Activated naive CD4-positive, alpha-beta T cell treated with anti-CD3 and anti-CD28 coated beads, Interleukin-2, amount 10 ng/mL, durations not matched to agents 7 days and 5 days (primary cell): ENCODE data around the gene TNRC6C.
A peak's percentile ranks its signal among the peaks of the same experiment; 100 is the strongest.

Experiments used
- CTCF ChIA-PET: fragments of 350-600 bp; sonication (Branson Sonifier 250); formaldehyde crosslinking; loops from one replicate; lab custom pipeline; 2021; ENCODE audit warnings: antibody characterized with exemption; lab: Charles Lee
- DNase-seq: peaks from one replicate; pipeline ENCODE4 v3.0.0-alpha.2; 2020
- H3K27ac Mint-ChIP-seq: one replicate; pipeline ENCODE4 v1.8.0; 2021; ENCODE audit warnings: mild to moderate bottlenecking, moderate library complexity, mixed read lengths
- H3K27me3 Mint-ChIP-seq: one replicate; pipeline ENCODE4 v1.8.0; 2021; ENCODE audit warnings: mild to moderate bottlenecking, mixed read lengths
- H3K36me3 Mint-ChIP-seq: one replicate; pipeline ENCODE4 v1.8.0; 2021; ENCODE audit warnings: mixed read lengths
- H3K4me1 Mint-ChIP-seq: one replicate; pipeline ENCODE4 v1.8.0; 2021; ENCODE audit warnings: mixed read lengths
- H3K4me3 Mint-ChIP-seq: one replicate; pipeline ENCODE4 v1.8.0; 2021; ENCODE audit warnings: mild to moderate bottlenecking, moderate library complexity, mixed read lengths
- H3K9me3 Mint-ChIP-seq: one replicate; pipeline ENCODE4 v1.8.0; 2021; ENCODE audit warnings: mixed read lengths

Gene TNRC6C

DNA sequence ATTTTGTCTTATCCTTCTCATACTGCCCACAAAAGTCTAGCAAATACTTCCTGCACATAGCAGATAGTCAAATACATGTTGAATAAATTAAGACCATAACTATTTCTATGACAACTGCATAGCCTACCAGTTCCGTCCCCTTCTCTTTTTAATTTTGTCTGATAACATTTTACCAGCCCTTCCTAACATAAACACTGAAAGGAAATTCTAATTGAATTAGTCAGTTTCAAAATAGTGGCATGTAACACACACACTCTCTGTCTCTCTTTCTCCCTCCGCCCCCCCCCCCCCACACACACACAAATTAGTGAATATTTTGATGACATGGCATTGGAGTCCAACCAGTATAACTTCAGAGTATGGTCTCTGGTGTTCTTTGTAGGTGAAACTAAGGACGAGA, 41.8 kb downstream of the TNRC6C start:
- peaks cover 2% of the 10 kb centered on the region for H3K4me1 Mint-ChIP-seq
- peaks cover 13% of the 10 kb centered on the region for H3K36me3 Mint-ChIP-seq
- CTCF ChIA-PET: no interaction called here
- no peak overlapping the region for H3K27ac Mint-ChIP-seq
- no peak for DNase-seq
- H3K9me3 Mint-ChIP-seq: no peaks in the 10 kb centered on the region
- H3K27me3 Mint-ChIP-seq: no peaks in the 10 kb centered on the region
- H3K4me3 Mint-ChIP-seq: no peak overlapping the region

DNA sequence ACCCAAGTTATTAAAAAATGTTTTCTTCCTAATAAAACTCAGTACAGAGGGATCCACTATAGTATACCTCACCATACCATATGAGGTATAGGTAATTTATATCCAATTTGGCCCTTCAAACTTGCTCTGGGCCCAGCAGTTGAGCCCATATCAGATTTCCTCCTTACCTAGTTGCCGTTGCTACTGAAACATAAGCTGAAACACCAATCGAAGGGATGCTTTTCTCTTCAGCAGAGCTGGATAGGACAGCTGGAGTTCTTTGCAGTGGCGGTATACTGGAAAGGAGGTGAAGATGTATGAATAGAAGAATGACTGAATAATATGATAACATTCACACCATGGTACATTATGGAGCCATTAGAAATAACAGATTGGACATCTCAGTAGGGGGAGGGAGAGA, 42.7 kb downstream of the TNRC6C start:
- H3K4me3 Mint-ChIP-seq: no peak overlapping the region
- DNase-seq: no peak
- H3K4me1 Mint-ChIP-seq: peaks cover 2% of the 10 kb centered on the region
- CTCF ChIA-PET: interaction anchor here (1.0 kb wide), 1 partner anchor 227 kb away, joined by 3 read pairs; no protein-coding TSS in a partner anchor
- peaks cover 15% of the 10 kb centered on the region for H3K36me3 Mint-ChIP-seq
- H3K9me3 Mint-ChIP-seq: no peaks in the 10 kb centered on the region
- no peaks in the 10 kb centered on the region for H3K27me3 Mint-ChIP-seq
- no peak overlapping the region for H3K27ac Mint-ChIP-seq

DNA sequence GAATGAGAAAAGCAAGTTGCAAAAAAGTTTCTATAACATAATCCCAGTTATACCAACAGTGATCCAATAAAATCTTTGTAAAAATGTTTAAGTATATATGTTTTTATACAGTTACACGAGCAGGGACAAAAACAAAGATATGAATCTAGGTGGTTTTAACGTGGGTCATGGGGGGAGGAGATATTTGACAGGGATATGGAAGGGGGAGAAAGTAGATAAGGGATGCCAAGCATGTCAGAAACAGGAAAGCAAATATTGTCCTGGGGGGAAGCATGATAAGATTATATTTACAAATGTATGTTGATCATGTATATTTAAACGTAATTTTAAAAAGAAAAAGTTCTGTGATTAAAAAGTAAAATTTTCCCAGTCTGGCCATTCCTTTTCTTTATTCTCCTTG, 43.1 kb downstream of the TNRC6C start:
- Mint-ChIP-seq H3K36me3 (peaks cover 18% of the 10 kb centered on the region), H3K4me3 (no peak overlapping the region), H3K9me3 (no peaks in the 10 kb centered on the region), H3K4me1 (peaks cover 2% of the 10 kb centered on the region), H3K27ac (no peak overlapping the region), H3K27me3 (no peaks in the 10 kb centered on the region)
- CTCF ChIA-PET: interaction anchor here (1.0 kb wide), 1 partner anchor 228 kb away, joined by 3 read pairs; no protein-coding TSS in a partner anchor
- DNase-seq: no peak

DNA sequence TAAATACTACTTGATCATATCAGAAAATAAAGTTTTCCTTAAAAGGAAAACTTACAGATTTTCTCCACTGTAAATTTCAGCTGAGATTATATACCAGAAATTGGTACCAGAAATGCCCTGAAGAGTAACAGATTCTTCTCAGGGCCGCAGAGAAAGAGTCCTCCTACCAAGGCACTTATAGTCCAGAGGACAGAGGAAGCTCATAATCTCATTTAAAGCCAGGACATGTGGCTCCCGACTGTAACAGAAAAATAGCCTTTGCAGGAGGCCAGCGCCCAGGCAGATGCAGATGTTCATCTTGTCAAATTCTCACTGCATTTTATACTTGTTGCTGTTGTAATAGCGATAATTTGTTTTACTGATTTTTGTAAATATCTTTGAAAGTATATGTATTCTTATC, 43.7 kb downstream of the TNRC6C start:
- no peak for DNase-seq
- peaks cover 2% of the 10 kb centered on the region for H3K4me1 Mint-ChIP-seq
- H3K36me3 Mint-ChIP-seq: peaks cover 18% of the 10 kb centered on the region
- H3K27ac Mint-ChIP-seq: no peak overlapping the region
- H3K9me3 Mint-ChIP-seq: no peaks in the 10 kb centered on the region
- CTCF ChIA-PET: no interaction called here
- H3K4me3 Mint-ChIP-seq: no peak overlapping the region
- H3K27me3 Mint-ChIP-seq: no peaks in the 10 kb centered on the region

DNA sequence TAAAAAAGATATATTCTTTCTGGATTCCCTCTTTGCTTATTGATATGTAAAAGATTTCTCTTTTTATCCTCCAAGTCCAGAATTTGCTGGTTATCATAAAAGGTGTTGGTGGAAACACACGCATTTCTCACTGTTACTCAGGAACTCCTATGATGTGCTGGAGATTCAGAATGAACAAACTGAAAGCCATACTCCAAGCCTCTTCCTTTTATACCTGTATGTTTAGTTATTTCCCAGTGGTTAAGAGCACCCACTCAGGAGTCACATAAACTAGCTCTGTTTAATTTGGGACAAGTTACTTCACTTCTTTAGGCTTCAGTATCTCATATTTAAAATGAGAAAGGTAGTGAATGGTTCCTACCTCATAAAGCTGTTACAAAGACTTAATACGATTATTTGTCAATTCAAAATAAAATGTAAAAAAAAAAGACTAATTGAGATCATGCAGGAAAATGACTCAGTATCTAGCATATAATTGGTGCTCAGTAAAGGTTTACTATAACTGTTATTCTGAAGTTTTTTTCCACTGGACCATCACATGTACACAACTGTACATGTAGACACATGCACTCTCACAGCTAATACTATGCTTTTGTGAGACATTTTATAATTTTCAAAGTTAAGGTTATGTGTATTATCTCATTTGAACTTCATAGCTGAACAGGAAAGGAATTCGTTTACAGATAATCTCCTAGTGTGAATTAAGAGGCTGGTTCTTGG, 47.1 kb downstream of the TNRC6C start:
- CTCF ChIA-PET: interaction anchor here (1.0 to 2.1 kb wide), 2 partner anchors 8 to 466 kb away, joined by 3 to 13 read pairs; no protein-coding TSS in a partner anchor
- H3K36me3 Mint-ChIP-seq: peaks cover 22% of the 10 kb centered on the region
- no peaks in the 10 kb centered on the region for H3K27me3 Mint-ChIP-seq
- H3K9me3 Mint-ChIP-seq: no peaks in the 10 kb centered on the region
- no peak overlapping the region for H3K4me3 Mint-ChIP-seq
- no peak for DNase-seq
- H3K27ac Mint-ChIP-seq: no peak overlapping the region
- peaks cover 5% of the 10 kb centered on the region for H3K4me1 Mint-ChIP-seq

DNA sequence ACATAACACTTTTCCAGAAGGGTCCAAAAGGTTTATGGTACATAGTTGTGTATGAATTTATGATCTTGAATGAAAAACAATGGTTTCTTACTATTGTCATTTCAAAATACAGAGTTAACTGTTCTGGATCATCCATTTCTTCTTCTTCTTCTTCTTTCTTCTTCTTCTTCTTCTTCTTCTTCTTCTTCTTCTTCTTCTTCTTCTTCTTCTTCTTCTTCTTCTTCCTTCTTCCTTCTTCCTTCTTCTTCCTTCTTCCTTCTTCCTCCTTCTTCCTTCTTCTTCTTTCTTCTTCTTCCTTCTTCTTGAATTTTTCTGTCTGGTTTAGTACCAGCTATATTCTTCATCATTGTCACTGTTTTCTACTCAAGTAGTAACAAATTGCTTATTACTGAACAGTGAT, 47.8 kb downstream of the TNRC6C start:
- no peak for DNase-seq
- Mint-ChIP-seq H3K27me3 (no peaks in the 10 kb centered on the region), H3K9me3 (no peaks in the 10 kb centered on the region), H3K27ac (no peak overlapping the region), H3K4me3 (no peak overlapping the region), H3K4me1 (peaks cover 12% of the 10 kb centered on the region), H3K36me3 (peaks cover 22% of the 10 kb centered on the region)
- CTCF ChIA-PET: no interaction called here

DNA sequence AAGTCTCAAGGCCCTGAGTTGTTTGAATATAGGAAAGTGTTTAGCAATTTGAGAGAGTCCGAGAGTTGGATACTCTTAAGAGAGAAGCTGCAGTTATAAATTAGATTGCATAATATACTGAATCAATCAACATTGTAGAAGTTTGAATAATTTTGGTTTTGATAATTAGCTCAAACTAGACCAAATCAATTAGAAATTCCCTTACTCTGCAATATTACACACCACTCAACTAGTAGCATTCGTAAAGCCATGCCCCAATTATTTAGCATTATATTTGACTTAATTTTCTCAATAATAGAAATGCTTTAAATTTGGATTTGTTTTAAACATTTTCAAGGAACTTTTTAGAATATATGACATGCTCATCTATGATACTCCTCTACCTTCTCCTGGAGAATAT, 49.1 kb downstream of the TNRC6C start:
- Mint-ChIP-seq H3K27me3 (no peaks in the 10 kb centered on the region), H3K27ac (no peak overlapping the region), H3K4me1 (peaks cover 14% of the 10 kb centered on the region), H3K36me3 (peaks cover 24% of the 10 kb centered on the region), H3K9me3 (no peaks in the 10 kb centered on the region), H3K4me3 (no peak overlapping the region)
- no peak for DNase-seq
- CTCF ChIA-PET: interaction anchor here (1.1 kb wide), 1 partner anchor 465 kb away, joined by 4 read pairs; no protein-coding TSS in a partner anchor

DNA sequence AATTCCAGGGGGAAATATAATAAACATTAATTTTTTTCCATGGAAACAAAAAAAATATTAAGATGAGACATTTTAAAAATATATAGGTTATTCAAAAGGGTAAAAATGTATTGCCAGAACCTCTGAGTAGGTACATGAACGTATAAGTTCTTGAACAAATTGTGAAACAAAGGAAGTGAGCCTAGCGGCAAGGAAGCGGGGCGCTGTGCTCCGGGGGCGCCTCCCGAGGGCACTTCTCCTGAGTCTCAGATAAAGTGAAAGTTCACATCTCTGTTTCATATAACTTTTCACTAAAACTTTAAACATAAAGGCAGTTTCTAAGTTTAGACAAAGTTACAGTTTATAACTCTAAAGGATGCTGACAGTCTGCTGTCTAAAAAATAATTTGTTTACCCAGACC, 52.3 kb downstream of the TNRC6C start:
- Mint-ChIP-seq H3K27me3 (no peaks in the 10 kb centered on the region), H3K9me3 (no peaks in the 10 kb centered on the region), H3K27ac (no peak overlapping the region), H3K4me3 (no peak overlapping the region), H3K36me3 (peaks cover 14% of the 10 kb centered on the region), H3K4me1 (peaks cover 14% of the 10 kb centered on the region)
- DNase-seq: no peak
- CTCF ChIA-PET: interaction anchor here (1.6 to 2.6 kb wide), 2 partner anchors 9 to 468 kb away, joined by 8 to 9 read pairs; no protein-coding TSS in a partner anchor

DNA sequence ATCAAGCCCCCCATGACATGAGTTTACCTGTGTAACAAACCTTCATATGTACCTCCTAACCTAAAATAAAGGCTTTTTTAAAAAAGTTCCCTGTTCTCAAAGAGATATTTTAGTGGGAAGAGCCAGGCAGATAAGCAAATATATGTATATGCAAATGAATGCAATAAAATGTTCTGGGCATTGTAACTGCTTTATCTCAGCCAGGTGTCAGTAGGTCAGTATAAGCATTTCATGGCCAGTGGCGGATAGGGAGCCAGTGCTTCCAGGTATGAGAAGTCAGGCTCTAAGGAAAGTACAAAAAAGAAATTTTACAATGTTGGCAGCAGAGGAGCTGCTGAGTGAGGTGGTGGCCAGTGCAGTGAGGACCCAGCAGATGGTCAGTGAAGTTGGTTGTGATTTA, 53.9 kb downstream of the TNRC6C start:
- DNase-seq: no peak
- no peak overlapping the region for H3K4me3 Mint-ChIP-seq
- peaks cover 14% of the 10 kb centered on the region for H3K4me1 Mint-ChIP-seq
- no peaks in the 10 kb centered on the region for H3K9me3 Mint-ChIP-seq
- peaks cover 10% of the 10 kb centered on the region for H3K36me3 Mint-ChIP-seq
- no peak overlapping the region for H3K27ac Mint-ChIP-seq
- no peaks in the 10 kb centered on the region for H3K27me3 Mint-ChIP-seq
- CTCF ChIA-PET: interaction anchor here (1.0 to 3.8 kb wide), 9 partner anchors 12 to 582 kb away, joined by 3 to 53 read pairs (median 5); no protein-coding TSS in a partner anchor

DNA sequence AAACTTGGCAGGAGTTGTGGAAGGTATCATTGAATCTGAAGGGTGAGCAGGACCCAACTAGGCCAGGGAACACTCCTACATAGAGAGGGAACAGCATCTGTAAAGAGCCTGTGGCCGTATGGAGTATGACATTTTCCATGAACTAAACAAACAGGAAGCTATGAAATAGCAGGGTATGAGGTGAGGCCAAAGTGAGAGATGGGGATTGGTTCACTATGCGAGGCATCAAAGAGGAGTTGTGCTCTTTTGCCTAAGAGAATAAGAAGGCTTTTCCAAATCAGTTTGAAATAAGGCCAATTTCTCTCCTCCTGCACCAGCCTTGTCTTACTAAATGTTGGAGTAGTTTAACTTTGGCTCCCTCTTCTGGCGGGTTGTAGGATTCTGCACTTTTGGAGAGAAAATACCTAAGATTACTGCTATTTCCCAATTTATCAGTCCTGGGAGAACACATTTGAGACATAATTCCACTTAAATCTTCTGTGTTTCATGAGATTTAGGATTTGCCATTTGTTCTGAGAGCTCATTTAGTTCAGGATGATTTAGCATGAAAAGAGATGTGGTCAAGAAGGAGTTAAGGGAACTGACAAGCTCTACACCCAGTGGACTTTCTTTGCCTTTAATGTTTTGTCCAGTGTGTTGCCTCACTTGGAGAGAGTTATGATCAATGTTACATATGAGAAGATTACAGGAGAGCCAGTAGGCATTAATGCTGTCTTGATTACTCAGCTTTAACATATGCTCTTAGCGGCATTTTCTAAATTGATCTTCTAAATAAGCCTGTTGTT, 55.4 kb downstream of the TNRC6C start:
- peak; percentile 68 for DNase-seq
- peaks cover 17% of the 10 kb centered on the region for H3K4me1 Mint-ChIP-seq
- no peaks in the 10 kb centered on the region for H3K27me3 Mint-ChIP-seq
- H3K9me3 Mint-ChIP-seq: no peaks in the 10 kb centered on the region
- H3K36me3 Mint-ChIP-seq: peaks cover 5% of the 10 kb centered on the region
- H3K4me3 Mint-ChIP-seq: no peak overlapping the region
- no peak overlapping the region for H3K27ac Mint-ChIP-seq
- CTCF ChIA-PET: interaction anchor here (0.5 to 3.8 kb wide), 31 partner anchors 9 to 735 kb away, joined by 3 to 53 read pairs (median 3); no protein-coding TSS in a partner anchor

DNA sequence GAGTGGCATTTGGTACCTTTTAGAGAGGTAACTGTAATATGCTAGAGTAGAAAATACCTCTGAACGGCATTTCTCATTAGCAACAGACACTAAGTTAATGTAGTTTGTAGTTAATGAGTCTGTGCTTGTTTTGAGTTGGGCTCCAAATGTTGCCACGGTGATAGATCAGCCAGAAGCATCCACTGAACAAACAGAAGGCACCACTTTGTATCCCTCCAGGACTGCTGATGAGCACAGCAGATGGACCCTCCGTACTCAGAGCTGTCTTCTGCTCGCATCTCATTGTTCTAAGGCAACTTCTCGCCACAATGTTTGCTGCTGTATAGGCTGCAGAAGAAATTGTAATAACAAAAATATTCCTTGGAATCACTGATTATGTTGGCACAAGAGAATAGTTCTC, 56.1 kb downstream of the TNRC6C start:
- DNase-seq: no peak
- Mint-ChIP-seq H3K4me1 (peaks cover 24% of the 10 kb centered on the region), H3K27ac (no peak overlapping the region), H3K9me3 (no peaks in the 10 kb centered on the region), H3K36me3 (peaks cover 5% of the 10 kb centered on the region), H3K4me3 (no peak overlapping the region), H3K27me3 (no peaks in the 10 kb centered on the region)
- CTCF ChIA-PET: interaction anchor here (0.6 to 3.8 kb wide), 13 partner anchors 9 to 475 kb away, joined by 3 to 53 read pairs (median 6); no protein-coding TSS in a partner anchor

DNA sequence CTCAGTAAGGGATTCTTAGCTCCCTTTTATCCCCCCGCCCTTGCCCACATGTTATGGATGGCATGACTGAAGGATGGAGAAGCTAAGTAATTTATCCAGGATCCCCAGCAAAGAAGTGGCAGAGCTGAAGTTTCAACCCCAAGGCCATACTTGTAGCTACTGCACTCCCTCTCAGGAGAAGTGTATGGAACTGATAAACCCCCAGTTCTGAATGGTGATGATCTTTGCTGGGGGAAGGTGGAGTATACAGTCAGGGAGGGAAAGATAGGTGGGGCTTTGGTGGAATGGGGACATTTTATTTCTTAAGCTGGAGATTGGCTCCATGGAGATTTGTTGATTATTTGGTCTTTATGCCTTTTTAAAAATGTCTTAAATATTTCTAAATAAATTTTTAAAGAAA, 58.3 kb downstream of the TNRC6C start:
- Mint-ChIP-seq H3K4me1 (peaks cover 27% of the 10 kb centered on the region), H3K27ac (no peak overlapping the region), H3K4me3 (no peak overlapping the region), H3K36me3 (peaks cover 9% of the 10 kb centered on the region), H3K9me3 (no peaks in the 10 kb centered on the region), H3K27me3 (no peaks in the 10 kb centered on the region)
- CTCF ChIA-PET: interaction anchor here (1.0 to 2.1 kb wide), 3 partner anchors 48 to 474 kb away, joined by 4 to 7 read pairs (median 4); no protein-coding TSS in a partner anchor
- DNase-seq: no peak

DNA sequence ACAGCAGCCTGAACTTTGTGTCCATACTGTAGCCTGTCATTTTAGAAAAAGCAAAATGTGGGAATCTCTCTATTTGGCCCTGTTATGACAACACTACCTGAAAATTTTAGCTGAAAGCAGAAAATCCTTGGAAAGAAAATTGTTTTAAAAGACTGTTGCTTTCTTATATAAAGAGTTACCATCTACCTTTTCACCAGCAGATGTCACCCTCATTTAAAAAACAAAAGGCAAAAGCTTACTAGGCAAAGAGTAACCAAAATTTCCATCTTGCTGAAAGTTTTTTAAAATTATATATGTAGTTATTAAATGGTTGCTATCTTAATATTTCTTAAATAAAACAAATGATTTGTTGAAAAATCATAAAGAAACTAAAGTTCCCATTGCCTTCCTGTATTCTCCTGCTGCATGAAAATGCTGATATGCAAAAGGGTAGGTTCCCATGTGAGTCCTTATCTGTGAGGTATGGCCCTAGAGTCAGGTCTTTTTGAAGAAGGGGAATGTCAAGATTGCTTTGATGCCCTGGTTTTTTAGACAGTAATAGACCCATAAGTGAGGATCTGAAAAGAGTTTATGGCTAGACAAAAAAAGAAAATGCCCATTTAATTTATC, 61.0 kb downstream of the TNRC6C start:
- peaks cover 37% of the 10 kb centered on the region for H3K4me1 Mint-ChIP-seq
- H3K4me3 Mint-ChIP-seq: peak overlapping the region; percentile 58
- H3K36me3 Mint-ChIP-seq: peaks cover 12% of the 10 kb centered on the region
- CTCF ChIA-PET: interaction anchor here (0.7 to 3.2 kb wide), 26 partner anchors 10 to 426 kb away, joined by 3 to 28 read pairs (median 4); no protein-coding TSS in a partner anchor
- peak overlapping the region; percentile 94 for H3K27ac Mint-ChIP-seq
- DNase-seq: no peak
- H3K9me3 Mint-ChIP-seq: no peaks in the 10 kb centered on the region
- H3K27me3 Mint-ChIP-seq: no peaks in the 10 kb centered on the region
